Panc1 (cell line): ENCODE results near the gene ATP1B4.

Experiments
- TCF7L2 ChIP-seq: IDR thresholded peaks from 2 replicates; pipeline ENCODE4 v1.6.1; 2011; ENCODE audit warnings: mild to moderate bottlenecking, low read depth, low read length, inconsistent platforms
- TF ChIP-seq, protein P1 (sequence below): fragments of 450-650 bp; IDR thresholded peaks from 2 replicates; pipeline ENCODE4 v1.5.1; 2017; ENCODE audit warnings: mild to moderate bottlenecking

DNA sequence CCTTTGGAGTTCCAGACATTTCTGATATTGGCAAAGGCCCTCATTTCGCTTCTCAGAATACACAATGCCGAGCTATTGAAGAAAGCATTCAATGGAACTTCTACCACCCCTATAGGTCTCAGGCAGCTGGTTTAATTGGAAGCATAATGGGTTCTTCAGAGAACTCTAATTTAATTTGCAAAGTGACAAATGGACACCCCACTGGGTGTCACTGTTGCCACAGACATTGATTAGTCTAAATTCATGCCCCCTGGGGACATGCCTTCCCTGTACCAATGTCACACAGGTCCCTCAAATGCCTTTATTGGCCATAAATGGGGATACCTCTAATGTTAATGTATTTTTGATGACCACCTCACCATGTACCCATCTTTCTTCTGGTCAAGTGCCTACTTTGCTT lies 27.7 kb upstream of the ATP1B4 start:
- TF ChIP-seq, protein P1, sequence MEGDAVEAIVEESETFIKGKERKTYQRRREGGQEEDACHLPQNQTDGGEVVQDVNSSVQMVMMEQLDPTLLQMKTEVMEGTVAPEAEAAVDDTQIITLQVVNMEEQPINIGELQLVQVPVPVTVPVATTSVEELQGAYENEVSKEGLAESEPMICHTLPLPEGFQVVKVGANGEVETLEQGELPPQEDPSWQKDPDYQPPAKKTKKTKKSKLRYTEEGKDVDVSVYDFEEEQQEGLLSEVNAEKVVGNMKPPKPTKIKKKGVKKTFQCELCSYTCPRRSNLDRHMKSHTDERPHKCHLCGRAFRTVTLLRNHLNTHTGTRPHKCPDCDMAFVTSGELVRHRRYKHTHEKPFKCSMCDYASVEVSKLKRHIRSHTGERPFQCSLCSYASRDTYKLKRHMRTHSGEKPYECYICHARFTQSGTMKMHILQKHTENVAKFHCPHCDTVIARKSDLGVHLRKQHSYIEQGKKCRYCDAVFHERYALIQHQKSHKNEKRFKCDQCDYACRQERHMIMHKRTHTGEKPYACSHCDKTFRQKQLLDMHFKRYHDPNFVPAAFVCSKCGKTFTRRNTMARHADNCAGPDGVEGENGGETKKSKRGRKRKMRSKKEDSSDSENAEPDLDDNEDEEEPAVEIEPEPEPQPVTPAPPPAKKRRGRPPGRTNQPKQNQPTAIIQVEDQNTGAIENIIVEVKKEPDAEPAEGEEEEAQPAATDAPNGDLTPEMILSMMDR: no peak
- TF ChIP-seq TCF7L2: no peak
